Liver (tissue), 9 donors: Measurements from ENCODE around the gene MADCAM1. TPM values are rescaled to one million over a fixed set of nuclear protein-coding genes. Genes with fewer than 3 reads are reported as not detected.

ENCODE experiments used
- DNase-seq: peaks from one replicate; pipeline ENCODE4 v3.0.0-alpha.2; 2017; ENCODE audit warnings: low spot score
- H3K27ac ChIP-seq, 2 donors: one replicate each; pipeline ENCODE4 v1.7.0; 2013; ENCODE audit warnings: inconsistent platforms in 2 of 2, low read length in 2 of 2, control low read depth in 1 of 2, low read depth in 1 of 2, mild to moderate bottlenecking in 1 of 2
- H3K27me3 ChIP-seq, 4 donors: one replicate each; pipeline versions ENCODE4 v1.6.1 to v1.7.0; 2013; ENCODE audit warnings: low read length in 3 of 4, inconsistent platforms in 1 of 4, mild to moderate bottlenecking in 1 of 4, moderate library complexity in 1 of 4; ENCODE audit not compliant: control insufficient read depth in 4 of 4, insufficient read depth in 4 of 4
- H3K36me3 ChIP-seq, 4 donors: one replicate each; pipeline versions ENCODE4 v1.6.1 to v1.7.0; 2013; ENCODE audit warnings: low read length in 3 of 4, mild to moderate bottlenecking in 3 of 4, low read depth in 1 of 4, moderate library complexity in 1 of 4; ENCODE audit not compliant: control insufficient read depth in 4 of 4, insufficient read depth in 3 of 4
- H3K4me1 ChIP-seq, 4 donors: one replicate each; pipeline versions ENCODE4 v1.6.1 to v1.7.0; 2013; ENCODE audit warnings: low read length in 3 of 4, mild to moderate bottlenecking in 3 of 4, moderate library complexity in 1 of 4; ENCODE audit not compliant: control insufficient read depth in 4 of 4, insufficient read depth in 4 of 4
- H3K4me3 ChIP-seq, 3 donors: one replicate each; pipeline versions ENCODE4 v1.6.1 to v1.7.0; 2013; ENCODE audit warnings: low read length in 3 of 3, control low read depth in 1 of 3, low read depth in 1 of 3, mild to moderate bottlenecking in 1 of 3
- H3K9ac ChIP-seq, 2 donors: one replicate each; pipeline ENCODE4 v1.7.0; 2013; ENCODE audit warnings: low read length in 2 of 2, mild to moderate bottlenecking in 2 of 2, moderate library complexity in 2 of 2, control low read depth in 1 of 2, low read depth in 1 of 2
- H3K9me3 ChIP-seq, 4 donors: one replicate each; pipeline versions ENCODE4 v1.6.1 to v1.7.0; 2013; ENCODE audit warnings: low read length in 3 of 4; ENCODE audit not compliant: control insufficient read depth in 4 of 4
- FOXA2 ChIP-seq: IDR thresholded peaks from 2 replicates; pipeline ENCODE4 v1.6.1; 2016; ENCODE audit warnings: antibody characterized with exemption
- GABPA ChIP-seq, 2 donors: IDR thresholded peaks in 1 of 2; conservative IDR thresholded peaks in 1 of 2; 2 replicates each; pipeline ENCODE4 v1.6.1; 2016; ENCODE audit warnings: antibody characterized with exemption in 2 of 2, mild to moderate bottlenecking in 1 of 2, moderate library complexity in 1 of 2
- HNF4A ChIP-seq, 2 donors: conservative IDR thresholded peaks; 2 replicates each; pipeline ENCODE4 v1.6.1; 2016; ENCODE audit warnings: antibody characterized with exemption in 2 of 2, mild to moderate bottlenecking in 2 of 2
- HNF4G ChIP-seq: IDR thresholded peaks from 2 replicates; pipeline ENCODE4 v1.6.1; 2016; ENCODE audit warnings: antibody characterized with exemption
- JUND ChIP-seq, 2 donors: IDR thresholded peaks; 2 replicates each; pipeline ENCODE4 v1.6.1; 2016; ENCODE audit warnings: antibody characterized with exemption in 2 of 2
- NR2F2 ChIP-seq: IDR thresholded peaks from 2 replicates; pipeline ENCODE4 v1.6.1; 2016; ENCODE audit warnings: antibody characterized with exemption
- RAD21 ChIP-seq, 2 donors: IDR thresholded peaks; 2 replicates each; pipeline ENCODE4 v1.6.1; 2016; ENCODE audit warnings: antibody characterized with exemption in 2 of 2, mild to moderate bottlenecking in 2 of 2
- RXRA ChIP-seq, 2 donors: IDR thresholded peaks; 2 replicates each; pipeline ENCODE4 v1.6.1; 2017 to 2018; ENCODE audit warnings: antibody characterized with exemption in 2 of 2, mild to moderate bottlenecking in 1 of 2
- SP1 ChIP-seq: IDR thresholded peaks from 2 replicates; pipeline ENCODE4 v1.6.1; 2018; ENCODE audit warnings: antibody characterized with exemption, mild to moderate bottlenecking
- TAF1 ChIP-seq: conservative IDR thresholded peaks from 2 replicates; pipeline ENCODE4 v1.6.1; 2016; ENCODE audit warnings: antibody characterized with exemption, mild to moderate bottlenecking
- ZBTB33 ChIP-seq: IDR thresholded peaks from 2 replicates; pipeline ENCODE4 v1.6.1; 2016; ENCODE audit warnings: antibody characterized with exemption
- WGBS: extraction: QIAGEN DNeasy Blood & Tissue Kit; methylation state at CpG from one replicate; pipeline ENCODE4 v1.1.7; 2013; 5-methylcytosine and 5-hydroxymethylcytosine counted together
- polyA plus RNA-seq, 2 donors: library from polyadenylated mRNA; stranded (reverse) in 1 of 2; unstranded in 1 of 2; fragments of 200-250 nt in 1 of 2; fragments of >200 nt in 1 of 2; fragmentation: Nextera tagmentation in 1 of 2; extraction: Ambion mirVana in 1 of 2; gene quantifications; one replicate each; pipeline versions ENCODE4 v1.2.1 to v1.2.3, GENCODE V29; 2013 to 2015
- total RNA-seq, 2 donors: library from RNA; depleted of rRNA; stranded (reverse); fragments of >200 nt; gene quantifications; one replicate each; pipeline ENCODE4 v1.2.3, GENCODE V29; 2014
- TF ChIP-seq, protein P1 (sequence below): IDR thresholded peaks from 2 replicates; pipeline ENCODE4 v1.6.1; 2016; ENCODE audit warnings: antibody characterized with exemption
- TF ChIP-seq, protein P2 (sequence below): IDR thresholded peaks from 2 replicates; pipeline ENCODE4 v1.6.1; 2016; ENCODE audit warnings: antibody characterized with exemption, mild to moderate bottlenecking
- donor health status: healthy.
- donor health status: healthy.
- donor health status: healthy.
- donor health status: healthy.
- donor health status: healthy.

MADCAM1 gene
- total and polyA plus RNA-seq, 4 donors, result 0.17 to 0.32 (median 0.24) TPM

GRCh38 chr19:525857-526419 is 29.7 kb downstream of the MADCAM1 start:
- 57% methylated on average over 13 of the region's 13 CpGs for WGBS
- peaks cover 0 to 7% (median 2%) of the 10 kb centered on the region in 4 donors for H3K4me1 ChIP-seq
- H3K4me3 ChIP-seq, result no peak overlapping the region
- H3K36me3 ChIP-seq, result no peaks in the 10 kb centered on the region
- H3K9me3 ChIP-seq, result no peaks in the 10 kb centered on the region
- TF ChIP-seq ZBTB33 (no peak), RAD21 (IDR thresholded peaks at IDR 0.05) (no peak), HNF4G (no peak), JUND (IDR thresholded peaks at IDR 0.05) (no peak), TAF1 (no peak), GABPA (IDR thresholded peaks at IDR 0.05 in 1 of 2, conservative IDR thresholded peaks at IDR 0.05 in 1 of 2) (no peak), SP1 (no peak), FOXA2 (no peak)
- TF ChIP-seq, protein P1, sequence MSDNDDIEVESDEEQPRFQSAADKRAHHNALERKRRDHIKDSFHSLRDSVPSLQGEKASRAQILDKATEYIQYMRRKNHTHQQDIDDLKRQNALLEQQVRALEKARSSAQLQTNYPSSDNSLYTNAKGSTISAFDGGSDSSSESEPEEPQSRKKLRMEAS, result no peak
- TF ChIP-seq, protein P2, sequence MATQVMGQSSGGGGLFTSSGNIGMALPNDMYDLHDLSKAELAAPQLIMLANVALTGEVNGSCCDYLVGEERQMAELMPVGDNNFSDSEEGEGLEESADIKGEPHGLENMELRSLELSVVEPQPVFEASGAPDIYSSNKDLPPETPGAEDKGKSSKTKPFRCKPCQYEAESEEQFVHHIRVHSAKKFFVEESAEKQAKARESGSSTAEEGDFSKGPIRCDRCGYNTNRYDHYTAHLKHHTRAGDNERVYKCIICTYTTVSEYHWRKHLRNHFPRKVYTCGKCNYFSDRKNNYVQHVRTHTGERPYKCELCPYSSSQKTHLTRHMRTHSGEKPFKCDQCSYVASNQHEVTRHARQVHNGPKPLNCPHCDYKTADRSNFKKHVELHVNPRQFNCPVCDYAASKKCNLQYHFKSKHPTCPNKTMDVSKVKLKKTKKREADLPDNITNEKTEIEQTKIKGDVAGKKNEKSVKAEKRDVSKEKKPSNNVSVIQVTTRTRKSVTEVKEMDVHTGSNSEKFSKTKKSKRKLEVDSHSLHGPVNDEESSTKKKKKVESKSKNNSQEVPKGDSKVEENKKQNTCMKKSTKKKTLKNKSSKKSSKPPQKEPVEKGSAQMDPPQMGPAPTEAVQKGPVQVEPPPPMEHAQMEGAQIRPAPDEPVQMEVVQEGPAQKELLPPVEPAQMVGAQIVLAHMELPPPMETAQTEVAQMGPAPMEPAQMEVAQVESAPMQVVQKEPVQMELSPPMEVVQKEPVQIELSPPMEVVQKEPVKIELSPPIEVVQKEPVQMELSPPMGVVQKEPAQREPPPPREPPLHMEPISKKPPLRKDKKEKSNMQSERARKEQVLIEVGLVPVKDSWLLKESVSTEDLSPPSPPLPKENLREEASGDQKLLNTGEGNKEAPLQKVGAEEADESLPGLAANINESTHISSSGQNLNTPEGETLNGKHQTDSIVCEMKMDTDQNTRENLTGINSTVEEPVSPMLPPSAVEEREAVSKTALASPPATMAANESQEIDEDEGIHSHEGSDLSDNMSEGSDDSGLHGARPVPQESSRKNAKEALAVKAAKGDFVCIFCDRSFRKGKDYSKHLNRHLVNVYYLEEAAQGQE, result no peak
- no peak overlapping the region for H3K9ac ChIP-seq
- H3K27me3 ChIP-seq, result no peaks in the 10 kb centered on the region
- no peak for DNase-seq
- H3K27ac ChIP-seq, result no peak overlapping the region

GRCh38 chr19:530134-531008 is 34.1 kb downstream of the MADCAM1 start:
- H3K27ac ChIP-seq, result peak overlapping the region; percentile 94 to 95
- H3K9ac ChIP-seq, result peak overlapping the region; percentile 58 to 59
- H3K27me3 ChIP-seq, result no peaks in the 10 kb centered on the region
- no peaks in the 10 kb centered on the region for H3K36me3 ChIP-seq
- H3K9me3 ChIP-seq, result no peaks in the 10 kb centered on the region
- WGBS, result 60% methylated on average over 38 of the region's 38 CpGs
- no peak for DNase-seq
- TF ChIP-seq HNF4A (conservative IDR thresholded peaks at IDR 0.05) (peak; percentile 49 to 57), SP1 (peak; percentile 65), NR2F2 (no peak), RXRA (IDR thresholded peaks at IDR 0.05) (peak; percentile 29 to 57)
- H3K4me1 ChIP-seq, result peaks cover 12 to 33% (median 17%) of the 10 kb centered on the region in 4 donors
- H3K4me3 ChIP-seq, result peak overlapping the region; percentile 74 to 83 (median 75)
